GM21390 (cell line): ENCODE results near the gene SREBF1.

Experiments
- ATAC-seq: cut with Tn5 transposase; IDR thresholded peaks from one replicate; pipeline ENCODE4 v1.9.1; 2021; ENCODE audit not compliant: unreplicated experiment

The SREBF1 gene

DNA sequence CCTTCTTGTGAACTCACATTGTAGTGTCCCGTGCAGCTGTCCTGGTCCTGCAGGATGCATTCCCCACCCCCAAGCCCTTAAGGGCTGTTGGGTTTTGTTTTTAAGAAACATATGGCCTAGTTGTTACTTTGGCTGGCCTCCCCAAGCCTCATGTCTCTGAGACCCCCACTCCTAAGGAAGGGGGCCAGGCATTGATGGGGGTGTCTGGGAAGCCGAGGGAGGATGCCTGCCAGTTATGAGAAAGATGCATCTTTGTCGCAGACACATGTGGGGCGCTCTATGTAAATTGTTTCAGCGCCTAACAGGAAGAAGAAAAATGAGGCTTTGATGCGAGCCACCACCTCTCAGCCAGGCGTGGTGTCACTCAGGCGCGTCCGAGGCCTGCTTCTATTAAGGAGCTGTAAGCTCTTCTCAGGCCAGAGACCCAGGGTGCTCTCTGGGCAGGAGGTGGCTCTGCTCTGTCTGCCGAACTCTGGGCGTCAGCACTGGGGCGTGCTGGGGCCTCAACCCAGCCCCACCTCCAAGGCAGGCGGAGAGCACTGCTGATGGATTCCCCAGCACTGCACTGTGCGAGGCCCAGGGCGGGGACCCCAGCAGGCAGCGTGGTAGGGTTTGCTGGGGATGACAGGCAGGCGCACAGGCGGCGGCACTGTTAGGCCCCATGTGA lies 70.6 kb downstream of the SREBF1 start:
- peak; percentile 47 for ATAC-seq

DNA sequence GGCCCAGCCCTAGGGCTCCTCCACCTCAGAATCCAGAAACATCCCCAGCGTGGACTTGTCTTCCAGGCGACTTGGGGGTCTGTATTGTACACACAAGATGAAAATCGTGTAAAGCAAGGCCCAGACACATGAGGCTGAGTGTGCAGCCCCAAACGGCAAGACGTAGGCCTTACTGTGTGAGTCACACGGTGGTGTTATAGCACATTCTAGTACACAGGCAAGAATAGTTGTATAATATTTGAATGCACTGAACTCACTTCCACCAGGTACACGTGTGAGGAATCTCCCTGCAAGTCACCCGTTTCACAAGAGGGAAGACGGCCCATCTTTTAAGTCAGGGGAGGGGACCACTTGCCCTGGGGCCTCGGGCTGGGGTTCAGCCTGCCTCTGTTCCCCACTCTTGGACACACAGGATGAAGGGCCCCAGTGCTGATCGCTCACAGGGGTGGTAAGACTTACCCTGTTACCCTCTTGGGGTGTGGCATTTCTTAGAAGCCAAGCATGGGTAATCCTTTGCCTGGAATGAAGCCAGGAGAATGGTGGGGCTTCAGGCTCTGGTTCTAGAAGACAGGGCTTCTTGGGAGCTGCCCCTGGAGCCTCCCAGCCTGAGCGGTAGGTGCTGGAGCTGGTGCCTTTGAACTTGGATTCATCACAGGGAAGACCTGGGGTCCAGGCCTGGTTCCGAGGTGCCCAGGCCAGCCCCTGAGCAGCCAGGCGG lies 71.3 kb downstream of the SREBF1 start:
- ATAC-seq: no peak

DNA sequence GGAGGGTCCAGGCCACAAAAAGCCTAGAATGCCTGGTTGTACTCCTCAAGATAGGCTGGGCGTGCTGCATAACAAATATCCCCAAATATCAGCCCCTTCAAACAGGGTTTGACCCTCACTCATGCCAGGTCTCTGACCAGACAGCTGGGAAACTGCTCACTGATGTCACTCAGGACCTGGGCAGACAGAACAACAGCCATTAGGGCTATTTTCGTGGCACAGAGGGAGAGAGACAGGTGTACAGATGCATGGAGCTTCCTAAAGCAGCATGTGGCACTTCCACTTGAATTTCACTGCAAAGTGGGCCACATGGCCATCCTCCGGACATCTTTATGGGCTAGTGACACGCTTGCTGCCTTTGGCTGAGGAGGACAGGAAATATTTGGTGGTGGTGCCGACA lies 73.1 kb downstream of the SREBF1 start:
- ATAC-seq: no peak

DNA sequence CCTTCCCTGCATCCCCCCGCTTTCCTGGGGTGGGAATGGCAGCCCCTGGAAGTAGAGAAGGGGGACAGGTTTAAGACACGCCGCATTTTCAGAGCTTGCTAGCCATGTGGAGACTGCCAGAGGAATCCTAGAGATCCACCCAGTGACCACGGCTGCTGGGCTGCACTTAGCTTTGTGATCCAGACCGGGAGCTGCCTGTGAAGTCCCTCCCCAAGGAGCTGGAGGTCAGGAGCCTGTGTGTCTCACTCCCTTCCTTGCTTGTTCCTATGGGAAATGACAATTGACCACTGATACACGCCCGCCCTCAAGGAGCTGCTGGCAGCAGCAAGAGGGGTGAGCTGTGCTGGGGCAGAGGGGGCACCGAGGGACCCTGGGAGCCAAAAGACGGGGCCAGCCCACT lies 73.7 kb downstream of the SREBF1 start:
- ATAC-seq: no peak

DNA sequence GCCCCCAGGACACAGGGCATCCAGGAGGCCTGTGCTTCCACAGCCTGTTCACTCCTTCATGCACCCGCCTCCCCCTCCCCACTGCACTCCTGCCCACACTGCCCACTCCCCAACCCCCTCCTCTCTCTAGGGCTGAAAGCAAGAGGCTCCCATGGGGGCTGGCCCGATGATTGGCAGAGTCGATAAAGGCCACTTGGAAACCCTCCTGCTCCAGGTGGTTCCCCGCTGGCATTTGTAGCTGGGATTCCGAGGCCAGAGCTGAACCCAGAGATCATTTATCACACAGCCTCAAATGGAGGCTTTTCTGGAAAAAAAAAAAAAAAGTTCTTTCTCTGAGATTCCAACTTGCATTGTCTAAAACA lies 74.1 kb downstream of the SREBF1 start:
- ATAC-seq: no peak
